ENCODE results near the gene HECW1. TPM values are rescaled to one million over a fixed set of nuclear protein-coding genes. Genes with fewer than 3 reads are reported as not detected.

HECW1 gene
- polyA plus RNA-seq, 1 donor (not counting 4 experiments of a cell fraction or from before 2014, with no cell fraction given): not detected

- H3K36me3 ChIP-seq (ENCODE audit: control insufficient read depth in 2 of 2, extremely low read depth in 1 of 2, insufficient read depth in 2 of 2, low read length in 2 of 2): no peaks in the 10 kb centered on the region
- dilution Hi-C loops (cut with MboI; ENCODE audit: extremely low pct_ligation_motif_present, low sequenced_read_pairs): no loop called here
- no peak overlapping the region for H3K27ac ChIP-seq (ENCODE audit: control insufficient read depth, insufficient read depth, low read length)
Observed at GRCh38 chr7:43487731-43488073, 375.3 kb downstream of the HECW1 start.

GRCh38 chr7:43489257-43489656, 376.8 kb downstream of the HECW1 start:
- Histone ChIP-seq H3K4me2 (ENCODE audit: control insufficient read depth, extremely low read depth, insufficient read depth, low read depth, low read length) (no peak overlapping the region), H3K27ac (ENCODE audit: control insufficient read depth, insufficient read depth, low read length) (no peak overlapping the region), H3K36me3 (ENCODE audit: control insufficient read depth in 2 of 2, extremely low read depth in 1 of 2, insufficient read depth in 2 of 2, low read length in 2 of 2) (no peaks in the 10 kb centered on the region), H2AFZ (ENCODE audit: control insufficient read depth, low read length) (no peak overlapping the region), H3K79me2 (ENCODE audit: control insufficient read depth, insufficient read depth, low read length) (no peaks in the 10 kb centered on the region), H3K9me3 (ENCODE audit: control insufficient read depth, low read depth, low read length) (no peaks in the 10 kb centered on the region), H3K9ac (ENCODE audit: control insufficient read depth, extremely low read depth, insufficient read depth, low read length) (no peak overlapping the region), H3K4me1 (ENCODE audit: control insufficient read depth, extremely low read depth, insufficient read depth, low read length) (peaks cover 5% of the 10 kb centered on the region), H4K20me1 (ENCODE audit: control insufficient read depth, extremely low read depth, insufficient read depth, low read length) (no peaks in the 10 kb centered on the region), H3K4me3 (ENCODE audit: control insufficient read depth in 2 of 3, extremely low read depth in 1 of 3, insufficient read depth in 2 of 3, low read depth in 1 of 3, low read length in 3 of 3) (no peak overlapping the region), H3K27me3 (ENCODE audit: control insufficient read depth, extremely low read depth, insufficient read depth, low read length) (no peaks in the 10 kb centered on the region), H3K9me1 (ENCODE audit: control insufficient read depth, extremely low read depth, insufficient read depth, low read length) (no peaks in the 10 kb centered on the region)
- TF ChIP-seq CTCF (optimal IDR thresholded peaks at IDR 0.05 in 1 of 3, IDR thresholded peaks at IDR 0.05 in 1 of 3, conservative IDR thresholded peaks at IDR 0.05 in 1 of 3; ENCODE audit: extremely low read depth in 1 of 3, insufficient read depth in 2 of 3, low read length in 3 of 3) (no peak), EZH2 (IDR thresholded peaks at IDR 0.05; ENCODE audit: low read length) (no peak)
- dilution Hi-C loops (cut with MboI; ENCODE audit: extremely low pct_ligation_motif_present, low sequenced_read_pairs): no loop called here
- FAIRE-seq: no peak
- DNase-seq (ENCODE audit: low read depth, low spot score): no peak

More at GRCh38 chr7:43487731-43488073, 375.3 kb downstream of the HECW1 start:
- DNase-seq (ENCODE audit: low read depth, low spot score) (no peak), FAIRE-seq (no peak)
- Histone ChIP-seq H3K27me3 (ENCODE audit: control insufficient read depth, extremely low read depth, insufficient read depth, low read length) (no peaks in the 10 kb centered on the region), H3K4me3 (ENCODE audit: control insufficient read depth in 2 of 3, extremely low read depth in 1 of 3, insufficient read depth in 2 of 3, low read depth in 1 of 3, low read length in 3 of 3) (no peak overlapping the region), H3K9me3 (ENCODE audit: control insufficient read depth, low read depth, low read length) (no peaks in the 10 kb centered on the region), H3K79me2 (ENCODE audit: control insufficient read depth, insufficient read depth, low read length) (no peaks in the 10 kb centered on the region), H3K4me2 (ENCODE audit: control insufficient read depth, extremely low read depth, insufficient read depth, low read depth, low read length) (no peak overlapping the region), H3K9me1 (ENCODE audit: control insufficient read depth, extremely low read depth, insufficient read depth, low read length) (no peaks in the 10 kb centered on the region), H3K9ac (ENCODE audit: control insufficient read depth, extremely low read depth, insufficient read depth, low read length) (no peak overlapping the region), H4K20me1 (ENCODE audit: control insufficient read depth, extremely low read depth, insufficient read depth, low read length) (no peaks in the 10 kb centered on the region), H2AFZ (ENCODE audit: control insufficient read depth, low read length) (no peak overlapping the region), H3K4me1 (ENCODE audit: control insufficient read depth, extremely low read depth, insufficient read depth, low read length) (peaks cover 8% of the 10 kb centered on the region)
- TF ChIP-seq EZH2 (IDR thresholded peaks at IDR 0.05; ENCODE audit: low read length) (no peak), CTCF (optimal IDR thresholded peaks at IDR 0.05 in 1 of 3, IDR thresholded peaks at IDR 0.05 in 1 of 3, conservative IDR thresholded peaks at IDR 0.05 in 1 of 3; ENCODE audit: extremely low read depth in 1 of 3, insufficient read depth in 2 of 3, low read length in 3 of 3) (no peak)

Data from keratinocyte (primary cell).